Activated CD4-positive, alpha-beta T cell treated with anti-CD3 and anti-CD28 coated beads, Interleukin-2, amount 50 U/mL, for 24 hours (primary cell): ENCODE results near the gene ATF7.
"Not testable (repeated sequence)": the region's sequence is repeated elsewhere in the genome, so short reads cannot be mapped to it uniquely, and the experiment has no call there.

ENCODE experiments used
- DNase-seq, 2 donors: peaks; one replicate each; pipeline ENCODE4 v3.0.0-alpha.2; 2020; ENCODE audit warnings: low read depth in 1 of 2, low spot score in 1 of 2

The ATF7 gene

GRCh38 chr12:53598971-53599370 lies 27.2 kb downstream of the ATF7 start:
- not testable (repeated sequence) for DNase-seq

DNA sequence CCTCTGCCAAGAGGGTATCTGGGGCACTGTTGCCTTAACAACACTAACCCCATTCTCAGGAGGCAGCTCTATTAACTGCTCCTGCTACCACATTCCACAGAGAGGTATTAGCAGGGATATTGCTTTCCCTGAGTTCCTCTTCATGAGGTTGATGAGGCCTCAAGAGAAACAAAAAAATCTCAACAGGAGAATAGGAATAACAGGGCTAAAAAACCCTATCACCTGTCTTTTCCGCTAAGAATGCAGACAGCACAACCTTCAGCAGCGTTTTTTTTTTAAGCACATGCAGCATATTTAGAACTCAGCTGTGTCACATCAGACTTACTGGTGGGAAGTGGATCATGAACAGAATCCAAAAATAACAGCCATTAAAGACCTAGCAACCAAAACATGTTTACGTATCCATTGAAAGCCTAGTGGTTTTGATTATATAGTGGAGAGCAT lies 29.2 kb downstream of the ATF7 start:
- DNase-seq = no peak

- no peak for DNase-seq
These were observed 31.1 kb downstream of the ATF7 start for GRCh38 chr12:53594897-53595615.

GRCh38 chr12:53593707-53594106 lies 32.5 kb downstream of the ATF7 start:
- no peak for DNase-seq

DNA sequence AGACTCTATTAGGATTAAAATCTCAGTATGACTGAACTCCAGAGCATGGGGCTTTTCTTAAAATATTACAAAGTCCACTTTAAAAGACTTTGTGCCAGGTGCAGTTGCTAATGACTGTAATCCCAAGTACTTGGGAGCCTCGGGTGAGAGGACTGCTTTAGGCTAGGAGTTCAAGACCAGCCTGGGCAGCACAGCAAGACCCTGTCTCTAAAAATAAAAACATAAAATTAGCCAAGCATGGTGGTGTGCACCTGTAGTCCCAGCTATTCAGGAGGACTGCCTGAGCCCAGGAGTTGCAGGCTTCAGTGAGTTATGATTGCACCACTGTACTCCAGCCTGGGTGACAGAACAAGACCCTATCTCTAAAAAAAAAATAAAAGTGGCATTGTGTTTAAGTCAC lies 33.2 kb downstream of the ATF7 start:
- DNase-seq = no peak

DNA sequence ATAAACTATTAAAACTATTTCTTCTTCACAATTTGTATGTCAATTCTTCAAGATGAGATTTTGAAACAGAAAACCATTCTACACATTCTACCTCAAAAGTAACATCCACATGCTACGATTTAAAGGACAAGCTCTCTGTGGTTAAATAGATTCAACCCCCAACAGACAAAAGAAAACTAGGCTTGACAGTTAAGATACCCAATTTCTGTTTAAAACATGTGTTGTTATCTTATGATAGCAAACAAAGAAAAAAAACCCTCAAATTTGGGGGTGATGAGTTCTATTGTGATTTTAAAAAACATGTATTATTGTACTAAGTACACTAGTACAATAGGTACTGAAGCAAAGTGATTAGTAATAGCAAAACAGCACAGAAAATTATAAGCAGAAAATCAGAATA lies 33.8 kb downstream of the ATF7 start:
- DNase-seq = no peak

GRCh38 chr12:53591301-53592206 lies 34.6 kb downstream of the ATF7 start:
- no peak for DNase-seq

- no peak for DNase-seq
These were observed 35.5 kb downstream of the ATF7 start for GRCh38 chr12:53590652-53591051.

- no peak for DNase-seq
These were observed 36.3 kb downstream of the ATF7 start for GRCh38 chr12:53589915-53590314.

DNA sequence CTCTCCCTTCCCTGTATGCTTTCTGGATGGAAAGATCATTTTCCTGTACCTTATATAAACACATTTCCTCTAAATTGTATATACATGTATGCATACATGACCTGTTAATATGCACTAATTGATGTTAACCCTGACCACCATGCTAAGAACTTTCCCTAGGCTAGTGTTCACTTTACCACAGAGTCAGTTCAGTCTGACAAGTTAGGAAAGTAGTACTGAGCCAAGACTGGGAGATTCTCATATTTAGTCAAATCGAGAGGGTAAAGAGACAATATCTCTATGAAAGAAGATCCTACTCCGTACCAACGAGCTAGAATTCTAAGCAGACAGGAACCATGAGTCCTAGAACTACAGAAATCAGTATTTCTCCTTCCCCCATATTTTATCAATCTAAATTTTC lies 36.8 kb downstream of the ATF7 start:
- no peak for DNase-seq

- DNase-seq = no peak
These were observed 38.1 kb downstream of the ATF7 start for GRCh38 chr12:53588123-53588522.

GRCh38 chr12:53586745-53587144 lies 39.4 kb downstream of the ATF7 start:
- DNase-seq = no peak

DNA sequence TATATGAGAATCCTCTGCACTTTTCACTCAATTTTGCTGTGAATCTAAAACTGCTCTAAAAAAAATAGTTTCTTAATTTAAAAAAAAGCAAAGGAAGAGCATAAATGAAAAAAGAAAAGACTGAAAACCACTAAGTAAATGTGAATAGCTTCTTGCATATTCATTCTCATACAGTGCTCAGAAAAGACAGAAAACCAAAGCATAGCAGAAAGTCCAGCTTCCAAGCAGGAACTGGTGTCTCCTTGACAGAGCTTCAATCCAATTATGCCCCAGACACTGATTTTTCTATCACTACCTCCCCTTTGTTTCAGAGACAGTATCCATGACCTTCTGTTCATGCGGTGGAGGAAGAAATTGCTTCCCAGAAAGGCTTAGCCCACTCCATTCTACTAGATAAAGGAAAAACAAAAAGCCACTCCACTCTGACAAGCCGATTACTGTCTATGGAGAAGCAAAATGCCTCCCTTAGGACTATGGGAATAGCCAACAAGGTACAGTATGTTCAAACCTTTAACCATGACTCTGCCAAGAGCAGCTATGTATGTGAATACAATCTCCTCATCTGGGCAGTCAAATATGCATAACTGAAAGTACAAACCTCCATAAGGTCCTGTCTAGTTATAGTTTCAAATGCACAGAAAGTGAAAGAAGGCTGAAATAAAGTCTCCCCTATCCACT lies 40.6 kb downstream of the ATF7 start:
- DNase-seq = no peak

DNA sequence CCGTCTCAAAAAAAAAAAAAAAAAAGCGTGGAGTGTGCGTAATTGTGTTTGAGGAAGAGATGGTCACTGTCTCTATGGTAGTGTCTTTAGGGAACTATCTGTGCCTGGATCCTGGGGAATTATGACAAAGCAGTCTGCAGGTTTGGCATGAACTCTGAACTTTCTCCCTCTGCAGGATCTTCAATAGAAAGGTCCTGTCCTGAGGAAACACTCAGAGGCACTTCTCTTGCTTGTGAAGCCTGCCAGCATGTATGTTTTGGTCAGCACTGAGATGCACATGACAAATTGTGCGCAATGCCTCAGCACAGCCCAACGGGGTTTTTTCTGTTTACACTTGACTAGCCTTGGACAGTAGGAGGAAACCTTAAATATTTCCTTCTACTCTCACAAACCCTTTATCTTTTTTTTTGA lies 46.6 kb downstream of the ATF7 start:
- no peak for DNase-seq

GRCh38 chr12:53578783-53579182 lies 47.4 kb downstream of the ATF7 start:
- no peak for DNase-seq

- DNase-seq = no peak
These were observed 48.2 kb downstream of the ATF7 start for GRCh38 chr12:53577941-53578352.

- DNase-seq = no peak
These were observed 50.5 kb downstream of the ATF7 start for GRCh38 chr12:53575502-53576249.

DNA sequence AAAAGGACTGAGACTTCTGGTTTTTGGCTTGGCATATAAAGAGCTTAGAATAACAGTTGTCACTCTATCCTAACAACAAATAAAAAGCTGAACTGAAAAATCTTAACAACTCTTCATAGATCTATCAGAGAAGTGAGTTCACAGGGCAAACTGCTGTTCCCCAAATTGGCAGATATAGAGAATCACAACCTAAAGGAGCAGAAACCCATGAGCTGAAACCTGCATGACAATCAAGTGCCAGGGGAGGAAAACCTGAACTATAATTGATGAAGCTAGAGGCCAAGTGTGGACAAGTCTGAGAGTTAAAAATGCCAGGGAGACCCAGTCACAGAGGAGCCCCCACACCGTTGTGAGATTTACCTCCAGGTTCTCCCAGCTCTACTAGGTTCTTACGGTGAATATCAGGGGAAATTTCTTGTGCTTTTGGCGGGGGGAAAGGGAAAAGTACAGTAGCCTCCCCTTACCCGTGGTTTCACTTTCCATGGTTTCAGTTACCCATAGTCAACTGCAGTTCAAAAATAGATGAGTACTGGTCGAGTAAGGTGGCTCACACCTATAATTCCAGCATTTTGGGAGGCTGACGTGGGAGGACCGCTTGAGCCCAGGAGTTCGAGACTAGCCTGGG lies 53.9 kb downstream of the ATF7 start:
- no peak for DNase-seq

DNA sequence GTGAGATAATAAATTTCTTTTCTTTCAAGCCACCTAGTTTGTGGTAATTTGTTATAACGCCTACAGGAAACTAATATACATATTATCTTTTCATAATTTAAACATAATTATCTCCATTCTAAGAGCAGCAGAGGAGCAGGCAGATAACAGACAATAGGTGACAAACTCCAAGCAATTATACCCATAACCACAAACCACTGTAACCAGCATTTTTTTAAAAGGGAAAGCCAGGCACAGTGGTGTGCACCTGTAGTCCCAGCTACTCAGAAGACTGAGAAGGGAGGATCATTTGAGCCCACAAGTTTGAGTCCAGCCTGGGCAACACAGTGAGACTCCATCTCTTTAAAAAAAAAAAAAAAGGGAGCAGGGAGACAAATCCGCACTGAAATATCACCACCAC lies 54.9 kb downstream of the ATF7 start:
- no peak for DNase-seq

GRCh38 chr12:53568809-53569557 lies 57.2 kb downstream of the ATF7 start:
- DNase-seq = no peak
